HepG2 (cell line): ENCODE measurements around the gene ELFN1. TPM values are rescaled to one million over a fixed set of nuclear protein-coding genes. Genes with fewer than 3 reads are reported as not detected.

Experiments used
- ATAC-seq: fragments of 200-7000 bp; cut with Tn5 transposase; 3 replicates; pipeline ENCODE4 v1.9.1; 2020; ENCODE audit warnings: mild to moderate bottlenecking, moderate library complexity
- BruUV-seq: library from RNA; stranded (reverse); fragments of 400-500 nt; replicated peaks from 2 replicates; lab custom pipeline; 2021; lab: Mats Ljungman, UMichigan
- CTCF ChIA-PET: fragments of 300-600 bp; formaldehyde crosslinking; extraction: SDS; loops from one replicate; lab custom pipeline; 2021; ENCODE audit warnings: low total read pairs, inconsistent platforms, low intra/inter-chr PET ratio; lab: Yijun Ruan, JAX
- POLR2A ChIA-PET: fragments of 350-600 bp; sonication (Branson Sonifier 250); formaldehyde crosslinking; loops from one replicate; lab custom pipeline; 2020; ENCODE audit warnings: antibody characterized with exemption, inconsistent platforms; lab: Yijun Ruan, JAX
- DNase-seq: peaks from one replicate; pipeline ENCODE4 v3.0.0-alpha.2; 2015; ENCODE audit warnings: low spot score
- FAIRE-seq: peaks from 3 replicates; lab custom pipeline; 2011; peaks lifted over from hg19 to GRCh38; lab: Jason Lieb, UNC
- H2AFZ ChIP-seq: one replicate; pipeline ENCODE4 v1.6.1; 2011; ENCODE audit warnings: low read length, inconsistent platforms
- H3K27ac ChIP-seq: fragments of 300-600 bp; 3 replicates; pipeline ENCODE4 v1.8.0; 2011; ENCODE audit warnings: mixed run types, mild to moderate bottlenecking, mixed read lengths, low read length, inconsistent platforms; ENCODE audit not compliant: insufficient read depth; ENCODE audit errors: extremely low read length
- H3K27me3 ChIP-seq, 2 experiments: fragments of 200-600 bp in 1 of 2; 2 replicates in 1 of 2; 3 replicates in 1 of 2; pipeline versions ENCODE4 v1.6.0 to v1.8.0; 2011; ENCODE audit warnings: low read length in 2 of 2, mild to moderate bottlenecking in 2 of 2, moderate library complexity in 2 of 2, inconsistent platforms in 1 of 2; ENCODE audit not compliant: insufficient read depth in 2 of 2, control insufficient read depth in 1 of 2
- H3K36me3 ChIP-seq, 2 experiments: fragments of 200-600 bp in 1 of 2; replicated peaks in 1 of 2; 2 replicates in 1 of 2; 3 replicates in 1 of 2; pipeline versions ENCODE4 v1.5.1 to v1.8.0; 2011; ENCODE audit warnings: low read length in 2 of 2, inconsistent platforms in 1 of 2; ENCODE audit not compliant: insufficient read depth in 2 of 2, control insufficient read depth in 1 of 2
- H3K4me1 ChIP-seq: 2 replicates; pipeline ENCODE4 v1.5.1; 2012; ENCODE audit warnings: low read length, inconsistent platforms; ENCODE audit not compliant: insufficient read depth
- H3K4me2 ChIP-seq: 2 replicates; pipeline ENCODE4 v1.6.0; 2011; ENCODE audit warnings: low read depth, low read length, inconsistent platforms
- H3K4me3 ChIP-seq, 3 experiments: fragments of 200-600 bp in 1 of 3; sonication (generic), shearing (Covaris generic) in 1 of 3; replicated peaks in 1 of 3; 2 replicates each; pipeline ENCODE4 v1.5.1; 2011 to 2016; ENCODE audit warnings: low read length in 3 of 3, inconsistent platforms in 2 of 3, low read depth in 2 of 3, mild to moderate bottlenecking in 2 of 3, control low read depth in 1 of 3, mixed read lengths in 1 of 3; ENCODE audit not compliant: insufficient read depth in 1 of 3
- H3K79me2 ChIP-seq: one replicate; pipeline ENCODE4 v1.6.1; 2011; ENCODE audit warnings: low read length, inconsistent platforms; ENCODE audit not compliant: insufficient read depth
- H3K9ac ChIP-seq: 2 replicates; pipeline ENCODE4 v1.6.0; 2011; ENCODE audit warnings: mild to moderate bottlenecking, low read depth, low read length, inconsistent platforms; ENCODE audit not compliant: insufficient read depth
- H3K9me3 ChIP-seq: 2 replicates; pipeline ENCODE4 v1.5.1; 2012; ENCODE audit warnings: mild to moderate bottlenecking, low read length
- H4K20me1 ChIP-seq: 2 replicates; pipeline ENCODE4 v1.6.0; 2011; ENCODE audit warnings: inconsistent platforms, mild to moderate bottlenecking, low read length, moderate library complexity; ENCODE audit not compliant: insufficient read depth
- ATF2 ChIP-seq: sonication (generic); formaldehyde crosslinking; IDR thresholded peaks from 2 replicates; pipeline ENCODE4 v1.4.0; 2020; ENCODE audit warnings: missing genetic modification reagents
- EZH2 ChIP-seq: conservative IDR thresholded peaks from 2 replicates; pipeline ENCODE4 v1.6.1; 2012; ENCODE audit warnings: mild to moderate bottlenecking, low read depth, low read length, moderate library complexity
- FOXP4 ChIP-seq: sonication (generic); formaldehyde crosslinking; IDR thresholded peaks from 2 replicates; pipeline ENCODE4 v1.4.0; 2020; ENCODE audit warnings: missing genetic modification reagents
- IRF1 ChIP-seq: sonication (generic); formaldehyde crosslinking; IDR thresholded peaks from 2 replicates; pipeline ENCODE4 v1.4.0; 2020; ENCODE audit warnings: low read depth, mild to moderate bottlenecking, missing genetic modification reagents
- MATR3 ChIP-seq: sonication (generic); formaldehyde crosslinking; IDR thresholded peaks from 2 replicates; pipeline ENCODE4 v1.4.0; 2020; ENCODE audit warnings: missing genetic modification reagents
- RXRA ChIP-seq: sonication (generic); formaldehyde crosslinking; IDR thresholded peaks from 2 replicates; pipeline ENCODE4 v1.5.1; 2020; ENCODE audit warnings: missing genetic modification reagents
- SMAD1 ChIP-seq: sonication (generic); formaldehyde crosslinking; IDR thresholded peaks from 2 replicates; pipeline ENCODE4 v1.4.0; 2020; ENCODE audit warnings: missing genetic modification reagents, low read depth, mild to moderate bottlenecking, borderline replicate concordance
- SP2 ChIP-seq: sonication (generic); formaldehyde crosslinking; IDR thresholded peaks from 2 replicates; pipeline ENCODE4 v1.5.1; 2020; ENCODE audit warnings: mild to moderate bottlenecking, missing genetic modification reagents
- SP4 ChIP-seq: sonication (generic); formaldehyde crosslinking; IDR thresholded peaks from 2 replicates; pipeline ENCODE4 v1.8.1; 2023; ENCODE audit warnings: mild to moderate bottlenecking, missing genetic modification reagents
- TCF7 ChIP-seq: sonication (generic); IDR thresholded peaks from 2 replicates; pipeline ENCODE4 v1.6.1; 2016; ENCODE audit warnings: antibody characterized with exemption, low read depth
- TFAP4 ChIP-seq: sonication (generic); IDR thresholded peaks from 2 replicates; pipeline ENCODE4 v1.6.1; 2016; ENCODE audit warnings: low read depth, borderline replicate concordance
- ZBED4 ChIP-seq: sonication (generic); formaldehyde crosslinking; IDR thresholded peaks from 2 replicates; pipeline ENCODE4 v1.4.0; 2020; ENCODE audit warnings: missing genetic modification reagents, borderline replicate concordance
- ZNF589 ChIP-seq: sonication (generic); formaldehyde crosslinking; conservative IDR thresholded peaks from 2 replicates; pipeline ENCODE4 v1.8.0; 2022; ENCODE audit warnings: mild to moderate bottlenecking, moderate library complexity, missing genetic modification reagents
- ZNF605 ChIP-seq: sonication (generic); formaldehyde crosslinking; IDR thresholded peaks from 2 replicates; pipeline ENCODE4 v1.8.0; 2022; ENCODE audit warnings: mild to moderate bottlenecking, missing genetic modification reagents
- WGBS: methylation state at CpG from one replicate; pipeline ENCODE4 v1.1.6; 2017; ENCODE audit warnings: low lambda C conversion rate; 5-methylcytosine and 5-hydroxymethylcytosine counted together
- in situ Hi-C: cut with HindIII; loops from 2 replicates; pipeline ENCODE4 v1.10.0; 2017; ENCODE audit warnings: low pct_unique_long_range_greater_than_20kb; ENCODE audit not compliant: extremely low pct_ligation_motif_present
- intact Hi-C: fragments of 100-400 bp; cut with micrococcal nuclease; formaldehyde crosslinking; loops from one replicate; pipeline ENCODE4 v1.10.0; 2022; ENCODE audit not compliant: unreplicated experiment
- polyA plus RNA-seq, 8 experiments: library from polyadenylated mRNA; depleted of rRNA in 3 of 8; stranded (reverse) in 7 of 8; unstranded in 1 of 8; fragments of >200 nt; fragmentation: Illumina TruSeq in 4 of 8; extraction: Trizol in 4 of 8; gene quantifications; 2 replicates each; pipeline versions ENCODE4 v1.2.1 to v1.2.3, GENCODE V29; 2011 to 2016; ENCODE audit warnings: low read depth in 4 of 8, missing spikeins in 1 of 8, mixed read lengths in 1 of 8; ENCODE audit not compliant: insufficient read depth in 1 of 8
- total RNA-seq, 5 experiments: library from RNA; depleted of rRNA; stranded (reverse); fragments of >200 nt; fragmentation: Illumina TruSeq; extraction: Trizol; gene quantifications; 2 replicates each; pipeline ENCODE4 v1.2.3, GENCODE V29; 2016; ENCODE audit warnings: low read depth in 1 of 5

Gene ELFN1
- total and polyA plus RNA-seq, 2 of the 13 experiments (the other 11 are each of a cell fraction or from before 2014, with no cell fraction given): 0.13 to 0.18 TPM

GRCh38 chr7:1716263-1717094 is 46.4 kb downstream of the ELFN1 start:
- Histone ChIP-seq H2AFZ (no peak overlapping the region), H3K27ac (no peak overlapping the region), H3K79me2 (no peaks in the 10 kb centered on the region), H4K20me1 (no peaks in the 10 kb centered on the region), H3K4me1 (peaks cover 51% of the 10 kb centered on the region), H3K4me2 (peak overlapping the region; percentile 64), H3K36me3 (no peaks in the 10 kb centered on the region), H3K9ac (peak overlapping the region; percentile 11; the same call in 1 of the 2 replicates), H3K4me3 (peak overlapping the region in 1 of 3 experiments; percentile 49; a peak in 2 of 6 replicates), H3K27me3 (no peaks in the 10 kb centered on the region; a peak in 3 of 5 replicates), H3K9me3 (no peaks in the 10 kb centered on the region)
- no TSS peak for BruUV-seq
- ATAC-seq (peak; percentile 30), DNase-seq (peak; percentile 44), FAIRE-seq (no peak)
- intact Hi-C loops: no loop called here
- in situ Hi-C loops: no loop called here
- ChIA-PET CTCF (no interaction called here), POLR2A (no interaction called here)
- 22% methylated on average over 14 of the region's 20 CpGs for WGBS
- TF ChIP-seq RXRA (CRISPR knock-in tag): peak; percentile 65
- peak; percentile 41; the same call in 1 of the 2 replicates for TF ChIP-seq ZBED4 (CRISPR knock-in tag)
- no peak for TF ChIP-seq TCF7
- no peak for TF ChIP-seq IRF1 (CRISPR knock-in tag)
- no peak for TF ChIP-seq MATR3 (CRISPR knock-in tag)
- no peak for TF ChIP-seq FOXP4 (CRISPR knock-in tag)
- TF ChIP-seq ZNF589 (CRISPR knock-in tag): peak; percentile 46; the same call in 1 of the 2 replicates
- no peak for TF ChIP-seq SP4
- no peak for TF ChIP-seq SP2 (CRISPR knock-in tag)
- TF ChIP-seq SMAD1: no peak
- TF ChIP-seq EZH2: no peak
- no peak for TF ChIP-seq TFAP4
- TF ChIP-seq ZNF605 (CRISPR knock-in tag): no peak
- TF ChIP-seq ATF2: no peak
